HG03135 (cell line): Measurements from ENCODE around the gene VGLL4.
"Not testable (repeated sequence)": the region's sequence is repeated elsewhere in the genome, so short reads cannot be mapped to it uniquely, and the experiment has no call there.

Source experiments
- ATAC-seq: cut with Tn5 transposase; IDR thresholded peaks from one replicate; pipeline ENCODE4 v1.9.1; 2021; ENCODE audit warnings: mild to moderate bottlenecking, moderate library complexity; ENCODE audit not compliant: unreplicated experiment

VGLL4 gene

GRCh38 chr3:11536132-11536935 lies 107.4 kb downstream of the VGLL4 start:
- ATAC-seq = no peak

DNA sequence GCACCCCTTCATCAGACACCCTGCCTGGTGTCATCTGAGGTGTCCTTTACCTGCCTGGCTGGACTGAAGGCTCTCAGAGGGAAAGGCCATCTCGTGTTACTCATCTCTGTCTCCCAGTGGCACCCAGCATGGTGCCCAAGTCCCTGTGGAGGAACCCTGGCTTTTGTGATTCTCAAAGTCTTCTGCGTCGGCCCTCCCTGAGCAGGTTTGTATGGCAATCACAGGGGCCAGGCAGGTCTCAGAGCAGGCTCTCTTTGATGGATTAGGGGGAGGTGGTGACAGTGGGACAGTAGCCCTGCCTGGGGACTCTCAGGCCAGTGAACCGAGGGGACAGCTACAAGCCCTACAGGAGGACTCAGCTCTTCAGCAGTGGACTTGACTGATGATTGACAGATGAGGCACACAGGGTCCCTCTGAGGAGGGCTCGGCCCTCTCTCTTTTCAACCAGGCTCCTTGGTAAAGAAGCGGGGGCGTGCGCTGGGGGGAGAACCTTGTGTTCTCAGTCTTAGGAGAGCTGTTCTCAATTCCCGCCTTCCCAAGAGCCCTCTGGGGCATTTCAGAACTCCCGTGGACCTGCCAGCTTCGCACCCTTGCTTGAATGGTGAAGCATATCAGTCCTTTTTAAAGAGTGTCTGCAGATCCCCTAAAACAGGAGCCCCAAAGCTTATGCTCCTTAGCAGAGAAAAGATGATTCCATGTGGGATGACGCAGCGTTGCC lies 108.3 kb downstream of the VGLL4 start:
- ATAC-seq = no peak

- ATAC-seq = no peak
Measured at GRCh38 chr3:11534793-11535101, 109.0 kb downstream of the VGLL4 start.

- no peak for ATAC-seq
Measured at GRCh38 chr3:11534011-11534792, 109.5 kb downstream of the VGLL4 start.

- ATAC-seq = no peak
Measured at GRCh38 chr3:11532931-11533391, 110.8 kb downstream of the VGLL4 start.

DNA sequence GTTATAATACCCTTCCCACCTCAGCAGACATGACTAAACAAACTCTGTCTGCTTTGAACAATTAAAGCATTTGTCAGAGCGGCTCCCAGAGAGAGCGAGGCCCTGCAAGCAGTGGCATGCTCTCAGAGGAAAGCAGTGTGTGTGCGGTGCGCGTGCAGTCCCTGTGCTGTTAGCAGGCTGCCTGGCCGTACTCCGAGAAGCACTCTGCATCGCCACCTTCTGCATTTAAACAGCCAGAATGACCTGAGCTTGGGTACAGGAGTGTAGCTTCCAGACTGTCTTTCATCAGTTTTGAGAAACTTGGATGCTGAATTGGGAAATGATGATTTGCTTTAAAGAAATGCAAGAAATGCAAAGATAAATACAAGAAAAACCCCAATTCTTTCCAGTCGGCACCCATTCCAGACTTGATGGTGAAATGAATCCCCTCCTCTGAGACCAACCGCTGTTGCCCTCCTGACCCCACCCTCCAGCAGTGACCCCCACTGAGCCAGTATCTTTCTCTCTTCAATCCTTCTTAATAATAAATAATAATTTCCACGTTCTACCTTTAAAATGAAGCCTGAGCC lies 113.5 kb downstream of the VGLL4 start:
- no peak for ATAC-seq

- no peak for ATAC-seq
Measured at GRCh38 chr3:11529281-11529680, 114.4 kb downstream of the VGLL4 start.

DNA sequence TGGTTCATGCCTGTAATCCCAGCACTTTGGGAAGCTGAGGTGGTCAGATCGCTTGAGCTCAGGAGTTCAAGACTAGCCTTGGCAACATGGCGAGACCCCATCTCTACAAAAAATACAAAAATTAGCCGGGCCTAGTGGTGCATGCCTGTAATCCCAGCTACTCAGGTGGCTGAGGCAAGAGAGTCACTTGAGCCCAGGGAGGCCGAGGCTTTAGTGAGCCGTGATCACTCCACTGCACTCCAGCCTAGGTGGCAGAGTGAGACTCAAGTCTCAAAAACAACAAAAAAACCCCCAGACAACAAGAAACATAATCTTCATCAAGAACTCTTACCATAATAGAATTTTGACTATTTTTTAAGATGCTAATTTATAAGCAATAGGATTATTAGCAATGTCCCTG lies 117.6 kb downstream of the VGLL4 start:
- not testable (repeated sequence) for ATAC-seq

- ATAC-seq = no peak
Measured at GRCh38 chr3:11523572-11524101, 120.1 kb downstream of the VGLL4 start.

GRCh38 chr3:11522953-11523571 lies 120.7 kb downstream of the VGLL4 start:
- no peak for ATAC-seq

- no peak for ATAC-seq
Measured at GRCh38 chr3:11522398-11522715, 121.4 kb downstream of the VGLL4 start.

GRCh38 chr3:11521167-11521566 lies 122.5 kb downstream of the VGLL4 start:
- ATAC-seq = no peak

DNA sequence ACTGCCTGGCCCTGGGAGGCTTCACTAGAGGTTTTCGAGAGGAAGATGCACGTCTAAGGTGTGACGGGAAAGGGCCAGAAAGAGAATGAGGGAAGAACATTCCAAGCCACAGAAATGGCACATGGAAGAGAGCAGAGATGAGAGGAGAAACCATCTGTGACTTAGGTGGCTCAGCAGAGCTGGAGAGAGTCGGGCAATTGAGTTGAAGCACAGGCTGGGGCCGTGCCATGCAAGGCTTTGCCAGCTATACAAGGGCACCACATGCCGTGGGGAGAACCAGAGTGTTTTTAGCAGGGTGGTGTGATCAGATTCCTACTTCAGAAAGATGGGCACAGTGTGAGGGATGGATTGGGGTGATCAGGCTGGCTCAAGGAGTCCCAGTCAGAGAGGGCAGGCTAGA lies 126.1 kb downstream of the VGLL4 start:
- ATAC-seq = no peak

- no peak for ATAC-seq
Measured at GRCh38 chr3:11514191-11514821, 129.4 kb downstream of the VGLL4 start.

- no peak for ATAC-seq
Measured at GRCh38 chr3:11513817-11514135, 129.9 kb downstream of the VGLL4 start.

DNA sequence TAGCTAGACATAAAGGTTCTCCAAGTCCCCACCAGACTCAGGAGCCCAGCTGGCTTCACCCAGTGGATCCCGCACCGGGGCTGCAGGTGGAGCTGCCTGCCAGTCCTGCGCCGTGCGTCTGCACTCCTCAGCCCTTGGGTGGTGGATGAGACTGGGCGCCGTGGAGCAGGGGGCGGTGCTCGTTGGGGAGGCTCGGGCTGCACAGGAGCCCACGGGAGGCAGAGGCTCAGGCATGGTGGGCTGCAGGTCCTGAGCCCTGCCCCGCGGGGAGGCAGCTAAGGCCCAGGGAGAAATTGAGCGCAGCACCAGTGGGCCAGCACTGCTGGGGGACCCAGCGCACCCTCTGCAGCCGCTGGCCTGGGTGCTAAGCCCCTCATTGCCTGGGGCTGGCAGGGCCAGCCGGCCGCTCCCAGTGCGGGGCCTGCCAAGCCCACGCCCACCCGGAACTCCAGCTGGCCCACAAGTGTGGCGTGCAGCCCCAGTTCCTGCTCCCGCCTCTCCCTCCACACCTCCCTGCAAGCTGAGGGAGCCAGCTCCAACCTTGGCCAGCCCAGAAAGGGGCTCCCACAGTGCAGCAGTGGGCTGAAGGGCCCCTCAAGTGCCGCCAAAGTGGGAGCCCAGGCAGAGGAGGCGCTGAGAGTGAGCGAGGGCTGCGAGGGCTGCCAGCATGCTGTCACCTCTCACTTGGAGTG lies 130.4 kb downstream of the VGLL4 start:
- not testable (repeated sequence) for ATAC-seq

GRCh38 chr3:11511606-11512005 lies 132.1 kb downstream of the VGLL4 start:
- ATAC-seq = not testable (repeated sequence)

GRCh38 chr3:11510356-11510755 lies 133.4 kb downstream of the VGLL4 start:
- no peak for ATAC-seq

- ATAC-seq = no peak
Measured at GRCh38 chr3:11510001-11510340, 133.7 kb downstream of the VGLL4 start.
